ENCODE results near the gene ADCY4. TPM values are rescaled to one million over a fixed set of nuclear protein-coding genes. Genes with fewer than 3 reads are reported as not detected.
A peak's percentile ranks its signal among the peaks of the same experiment; 100 is the strongest.

Gene ADCY4
- total and polyA plus RNA-seq, 2 of the 13 experiments (the other 11 are each of a cell fraction or from before 2014, with no cell fraction given), result 0.03 TPM; not detected in 1

DNA sequence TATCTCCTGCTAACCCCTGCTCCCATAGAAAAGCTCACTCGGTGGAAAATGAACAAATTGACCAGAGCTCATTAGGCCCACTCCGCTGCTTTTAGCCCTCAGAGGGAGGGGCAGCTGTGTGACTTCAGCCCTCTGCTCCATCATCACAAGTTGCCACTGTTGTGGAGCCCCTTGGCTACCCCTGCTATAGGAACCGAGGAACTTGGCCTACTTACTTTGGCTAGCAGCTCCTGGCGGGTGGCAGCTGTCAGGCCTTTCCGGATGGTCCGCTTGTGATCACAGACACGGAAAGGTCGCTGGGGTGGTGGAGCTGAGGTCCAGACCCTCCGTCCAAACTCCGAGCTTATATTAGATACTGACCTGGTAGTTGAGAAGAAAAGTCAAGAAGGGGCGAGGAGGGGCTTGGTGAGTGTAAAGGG, 27.7 kb downstream of the ADCY4 start (continued):
- TF ChIP-seq ZNF33B (CRISPR knock-in tag; IDR thresholded peaks at IDR 0.05), result no peak
- TF ChIP-seq AKAP8 (CRISPR knock-in tag; IDR thresholded peaks at IDR 0.05), result peak; percentile 55; the same call in 1 of the 2 replicates
- TF ChIP-seq, protein P1, sequence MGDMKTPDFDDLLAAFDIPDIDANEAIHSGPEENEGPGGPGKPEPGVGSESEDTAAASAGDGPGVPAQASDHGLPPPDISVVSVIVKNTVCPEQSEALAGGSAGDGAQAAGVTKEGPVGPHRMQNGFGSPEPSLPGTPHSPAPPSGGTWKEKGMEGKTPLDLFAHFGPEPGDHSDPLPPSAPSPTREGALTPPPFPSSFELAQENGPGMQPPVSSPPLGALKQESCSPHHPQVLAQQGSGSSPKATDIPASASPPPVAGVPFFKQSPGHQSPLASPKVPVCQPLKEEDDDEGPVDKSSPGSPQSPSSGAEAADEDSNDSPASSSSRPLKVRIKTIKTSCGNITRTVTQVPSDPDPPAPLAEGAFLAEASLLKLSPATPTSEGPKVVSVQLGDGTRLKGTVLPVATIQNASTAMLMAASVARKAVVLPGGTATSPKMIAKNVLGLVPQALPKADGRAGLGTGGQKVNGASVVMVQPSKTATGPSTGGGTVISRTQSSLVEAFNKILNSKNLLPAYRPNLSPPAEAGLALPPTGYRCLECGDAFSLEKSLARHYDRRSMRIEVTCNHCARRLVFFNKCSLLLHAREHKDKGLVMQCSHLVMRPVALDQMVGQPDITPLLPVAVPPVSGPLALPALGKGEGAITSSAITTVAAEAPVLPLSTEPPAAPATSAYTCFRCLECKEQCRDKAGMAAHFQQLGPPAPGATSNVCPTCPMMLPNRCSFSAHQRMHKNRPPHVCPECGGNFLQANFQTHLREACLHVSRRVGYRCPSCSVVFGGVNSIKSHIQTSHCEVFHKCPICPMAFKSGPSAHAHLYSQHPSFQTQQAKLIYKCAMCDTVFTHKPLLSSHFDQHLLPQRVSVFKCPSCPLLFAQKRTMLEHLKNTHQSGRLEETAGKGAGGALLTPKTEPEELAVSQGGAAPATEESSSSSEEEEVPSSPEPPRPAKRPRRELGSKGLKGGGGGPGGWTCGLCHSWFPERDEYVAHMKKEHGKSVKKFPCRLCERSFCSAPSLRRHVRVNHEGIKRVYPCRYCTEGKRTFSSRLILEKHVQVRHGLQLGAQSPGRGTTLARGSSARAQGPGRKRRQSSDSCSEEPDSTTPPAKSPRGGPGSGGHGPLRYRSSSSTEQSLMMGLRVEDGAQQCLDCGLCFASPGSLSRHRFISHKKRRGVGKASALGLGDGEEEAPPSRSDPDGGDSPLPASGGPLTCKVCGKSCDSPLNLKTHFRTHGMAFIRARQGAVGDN (CRISPR knock-in tag; IDR thresholded peaks at IDR 0.05), result peak; percentile 89
- TF ChIP-seq CC2D1A (CRISPR knock-in tag; IDR thresholded peaks at IDR 0.05), result 0 out of 2 replicates have a peak, but pooled peaks have one; percentile 57
- peak; percentile 51; the same call in 1 of the 2 replicates for TF ChIP-seq SMAD9 (CRISPR knock-in tag; IDR thresholded peaks at IDR 0.05)
- TF ChIP-seq ZNF768 (CRISPR knock-in tag; IDR thresholded peaks at IDR 0.05), result peak; percentile 36; the same call in 1 of the 2 replicates
- TF ChIP-seq ZFP90 (CRISPR knock-in tag; IDR thresholded peaks at IDR 0.05; ENCODE audit: borderline replicate concordance), result peak; percentile 21
- no peak for TF ChIP-seq MXI1 (IDR thresholded peaks at IDR 0.05; ENCODE audit: borderline replicate concordance, low read depth, low read length)
- peak; percentile 93; the same call in 1 of the 2 replicates for TF ChIP-seq ELF4 (CRISPR knock-in tag; IDR thresholded peaks at IDR 0.05; ENCODE audit: borderline replicate concordance)
- TF ChIP-seq ZKSCAN5 (CRISPR knock-in tag; IDR thresholded peaks at IDR 0.05), result peak; percentile 77; the same call in 1 of the 2 replicates
- TF ChIP-seq ZNF883 (CRISPR knock-in tag; IDR thresholded peaks at IDR 0.05; ENCODE audit: not compliant biosample characterization), result peak; percentile 7
- TF ChIP-seq NFATC3 (CRISPR knock-in tag; IDR thresholded peaks at IDR 0.05), result peak; percentile 22; the same call in 1 of the 2 replicates
- TF ChIP-seq, protein P2, sequence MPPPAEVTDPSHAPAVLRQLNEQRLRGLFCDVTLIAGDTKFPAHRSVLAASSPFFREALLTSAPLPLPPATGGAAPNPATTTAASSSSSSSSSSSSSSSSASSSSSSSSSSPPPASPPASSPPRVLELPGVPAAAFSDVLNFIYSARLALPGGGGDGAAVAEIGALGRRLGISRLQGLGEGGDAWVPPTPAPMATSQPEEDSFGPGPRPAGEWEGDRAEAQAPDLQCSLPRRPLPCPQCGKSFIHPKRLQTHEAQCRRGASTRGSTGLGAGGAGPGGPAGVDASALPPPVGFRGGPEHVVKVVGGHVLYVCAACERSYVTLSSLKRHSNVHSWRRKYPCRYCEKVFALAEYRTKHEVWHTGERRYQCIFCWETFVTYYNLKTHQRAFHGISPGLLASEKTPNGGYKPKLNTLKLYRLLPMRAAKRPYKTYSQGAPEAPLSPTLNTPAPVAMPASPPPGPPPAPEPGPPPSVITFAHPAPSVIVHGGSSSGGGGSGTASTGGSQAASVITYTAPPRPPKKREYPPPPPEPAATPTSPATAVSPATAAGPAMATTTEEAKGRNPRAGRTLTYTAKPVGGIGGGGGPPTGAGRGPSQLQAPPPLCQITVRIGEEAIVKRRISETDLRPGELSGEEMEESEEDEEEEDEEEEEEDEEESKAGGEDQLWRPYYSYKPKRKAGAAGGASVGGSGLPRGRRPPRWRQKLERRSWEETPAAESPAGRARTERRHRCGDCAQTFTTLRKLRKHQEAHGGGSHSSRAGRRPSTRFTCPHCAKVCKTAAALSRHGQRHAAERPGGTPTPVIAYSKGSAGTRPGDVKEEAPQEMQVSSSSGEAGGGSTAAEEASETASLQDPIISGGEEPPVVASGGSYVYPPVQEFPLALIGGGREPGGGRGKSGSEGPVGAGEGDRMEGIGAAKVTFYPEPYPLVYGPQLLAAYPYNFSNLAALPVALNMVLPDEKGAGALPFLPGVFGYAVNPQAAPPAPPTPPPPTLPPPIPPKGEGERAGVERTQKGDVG (CRISPR knock-in tag; IDR thresholded peaks at IDR 0.05; ENCODE audit: borderline replicate concordance), result peak; percentile 98
- TF ChIP-seq, protein P3, sequence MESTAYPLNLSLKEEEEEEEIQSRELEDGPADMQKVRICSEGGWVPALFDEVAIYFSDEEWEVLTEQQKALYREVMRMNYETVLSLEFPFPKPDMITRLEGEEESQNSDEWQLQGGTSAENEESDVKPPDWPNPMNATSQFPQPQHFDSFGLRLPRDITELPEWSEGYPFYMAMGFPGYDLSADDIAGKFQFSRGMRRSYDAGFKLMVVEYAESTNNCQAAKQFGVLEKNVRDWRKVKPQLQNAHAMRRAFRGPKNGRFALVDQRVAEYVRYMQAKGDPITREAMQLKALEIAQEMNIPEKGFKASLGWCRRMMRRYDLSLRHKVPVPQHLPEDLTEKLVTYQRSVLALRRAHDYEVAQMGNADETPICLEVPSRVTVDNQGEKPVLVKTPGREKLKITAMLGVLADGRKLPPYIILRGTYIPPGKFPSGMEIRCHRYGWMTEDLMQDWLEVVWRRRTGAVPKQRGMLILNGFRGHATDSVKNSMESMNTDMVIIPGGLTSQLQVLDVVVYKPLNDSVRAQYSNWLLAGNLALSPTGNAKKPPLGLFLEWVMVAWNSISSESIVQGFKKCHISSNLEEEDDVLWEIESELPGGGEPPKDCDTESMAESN (CRISPR knock-in tag; conservative IDR thresholded peaks at IDR 0.05), result peak; percentile 51; the same call in 1 of the 2 replicates
- TF ChIP-seq ZNF776 (CRISPR knock-in tag; IDR thresholded peaks at IDR 0.05), result no peak
- TF ChIP-seq, protein P4, sequence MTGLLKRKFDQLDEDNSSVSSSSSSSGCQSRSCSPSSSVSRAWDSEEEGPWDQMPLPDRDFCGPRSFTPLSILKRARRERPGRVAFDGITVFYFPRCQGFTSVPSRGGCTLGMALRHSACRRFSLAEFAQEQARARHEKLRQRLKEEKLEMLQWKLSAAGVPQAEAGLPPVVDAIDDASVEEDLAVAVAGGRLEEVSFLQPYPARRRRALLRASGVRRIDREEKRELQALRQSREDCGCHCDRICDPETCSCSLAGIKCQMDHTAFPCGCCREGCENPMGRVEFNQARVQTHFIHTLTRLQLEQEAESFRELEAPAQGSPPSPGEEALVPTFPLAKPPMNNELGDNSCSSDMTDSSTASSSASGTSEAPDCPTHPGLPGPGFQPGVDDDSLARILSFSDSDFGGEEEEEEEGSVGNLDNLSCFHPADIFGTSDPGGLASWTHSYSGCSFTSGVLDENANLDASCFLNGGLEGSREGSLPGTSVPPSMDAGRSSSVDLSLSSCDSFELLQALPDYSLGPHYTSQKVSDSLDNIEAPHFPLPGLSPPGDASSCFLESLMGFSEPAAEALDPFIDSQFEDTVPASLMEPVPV (CRISPR knock-in tag; IDR thresholded peaks at IDR 0.05), result peak; percentile 15; the same call in 1 of the 2 replicates
- TF ChIP-seq EED (CRISPR knock-in tag; IDR thresholded peaks at IDR 0.05), result peak; percentile 99; the same call in 1 of the 2 replicates
- no peak for TF ChIP-seq MED1 (CRISPR knock-in tag; IDR thresholded peaks at IDR 0.05)

All from HepG2 (cell line).